KMS-11 (cell line): ENCODE data around the gene ATP4B.

ENCODE experiments used
- H2AFZ ChIP-seq: fragments of 200-600 bp; sonication (generic); 2 replicates; pipeline ENCODE4 v1.6.1; 2016; ENCODE audit warnings: antibody characterized with exemption, mixed run types, low read depth
- H3K27ac ChIP-seq: fragments of 200-600 bp; sonication (generic); 2 replicates; pipeline ENCODE4 v1.6.1; 2016; ENCODE audit warnings: mild to moderate bottlenecking, mixed run types
- H3K27me3 ChIP-seq: fragments of 200-600 bp; sonication (generic); 2 replicates; pipeline ENCODE4 v1.6.1; 2017; ENCODE audit warnings: mild to moderate bottlenecking, low read depth, mixed run types, moderate library complexity; ENCODE audit not compliant: insufficient read depth
- H3K36me3 ChIP-seq: fragments of 200-600 bp; sonication (generic); 2 replicates; pipeline ENCODE4 v1.6.1; 2017; ENCODE audit warnings: mild to moderate bottlenecking, mixed run types; ENCODE audit not compliant: insufficient read depth
- H3K4me1 ChIP-seq: fragments of 200-600 bp; sonication (generic); 2 replicates; pipeline ENCODE4 v1.6.1; 2016; ENCODE audit warnings: mild to moderate bottlenecking, low read depth, mixed run types; ENCODE audit not compliant: poor library complexity, severe bottlenecking
- H3K4me2 ChIP-seq: fragments of 200-600 bp; sonication (generic); 2 replicates; pipeline ENCODE4 v1.7.0; 2016; ENCODE audit warnings: mild to moderate bottlenecking, mixed run types
- H3K4me3 ChIP-seq: fragments of 200-600 bp; sonication (generic); IDR thresholded peaks from 2 replicates; pipeline ENCODE4 v1.6.1; 2017; ENCODE audit warnings: low read depth, low read length, mixed read lengths; ENCODE audit not compliant: insufficient read depth
- H3K79me2 ChIP-seq: fragments of 200-600 bp; sonication (generic); 2 replicates; pipeline ENCODE4 v1.6.1; 2016; ENCODE audit warnings: low read depth, mixed run types; ENCODE audit not compliant: insufficient read depth
- H3K9ac ChIP-seq: fragments of 200-600 bp; sonication (generic); 2 replicates; pipeline ENCODE4 v1.6.1; 2016; ENCODE audit warnings: mild to moderate bottlenecking, mixed run types
- H4K20me1 ChIP-seq: fragments of 200-600 bp; sonication (generic); 2 replicates; pipeline ENCODE4 v1.6.1; 2016; ENCODE audit warnings: mild to moderate bottlenecking, mixed run types; ENCODE audit not compliant: insufficient read depth
- TF ChIP-seq, protein P1 (sequence below): fragments of 200-600 bp; sonication (generic); conservative IDR thresholded peaks from 2 replicates; pipeline ENCODE4 v1.6.1; 2017; ENCODE audit warnings: low read depth, mild to moderate bottlenecking, antibody characterized with exemption, low read length, moderate library complexity, mixed read lengths

The ATP4B gene

DNA sequence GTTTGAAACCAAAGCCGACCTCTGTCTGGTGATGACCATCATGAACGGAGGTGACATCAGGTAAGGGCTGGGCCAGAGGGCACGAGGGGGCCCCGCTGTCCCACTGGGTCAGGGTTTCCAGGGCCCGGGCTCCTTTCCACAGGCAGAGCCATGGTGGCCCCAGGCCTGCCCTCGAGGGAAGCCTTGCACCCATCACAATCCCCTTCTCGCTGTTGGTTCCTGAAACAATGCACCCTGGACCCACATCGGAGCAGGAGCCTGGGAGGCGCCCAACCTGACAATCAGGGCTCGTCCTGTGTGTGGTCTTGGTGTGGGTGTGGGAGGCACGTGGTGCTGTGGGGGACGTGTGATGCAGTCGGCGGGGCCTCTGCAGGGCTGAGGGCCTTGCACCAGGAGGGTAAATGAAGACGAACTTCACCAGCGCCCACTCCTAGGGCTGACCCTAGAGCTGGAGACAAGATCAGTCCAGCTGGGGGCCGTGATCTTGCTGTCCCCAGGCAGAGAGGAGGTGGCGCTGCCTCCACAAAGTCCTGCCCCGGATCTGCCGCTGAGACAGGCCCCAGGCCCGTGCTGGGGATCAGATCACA, 11.8 kb upstream of the ATP4B start:
- H3K4me2 ChIP-seq: no peak overlapping the region
- no peak overlapping the region for H3K4me3 ChIP-seq
- no peaks in the 10 kb centered on the region for H3K4me1 ChIP-seq
- no peaks in the 10 kb centered on the region for H4K20me1 ChIP-seq
- H2AFZ ChIP-seq: no peak overlapping the region
- H3K27ac ChIP-seq: no peak overlapping the region
- no peak overlapping the region for H3K9ac ChIP-seq
- no peaks in the 10 kb centered on the region for H3K36me3 ChIP-seq
- no peaks in the 10 kb centered on the region for H3K79me2 ChIP-seq
- H3K27me3 ChIP-seq: no peaks in the 10 kb centered on the region
- TF ChIP-seq, protein P1, sequence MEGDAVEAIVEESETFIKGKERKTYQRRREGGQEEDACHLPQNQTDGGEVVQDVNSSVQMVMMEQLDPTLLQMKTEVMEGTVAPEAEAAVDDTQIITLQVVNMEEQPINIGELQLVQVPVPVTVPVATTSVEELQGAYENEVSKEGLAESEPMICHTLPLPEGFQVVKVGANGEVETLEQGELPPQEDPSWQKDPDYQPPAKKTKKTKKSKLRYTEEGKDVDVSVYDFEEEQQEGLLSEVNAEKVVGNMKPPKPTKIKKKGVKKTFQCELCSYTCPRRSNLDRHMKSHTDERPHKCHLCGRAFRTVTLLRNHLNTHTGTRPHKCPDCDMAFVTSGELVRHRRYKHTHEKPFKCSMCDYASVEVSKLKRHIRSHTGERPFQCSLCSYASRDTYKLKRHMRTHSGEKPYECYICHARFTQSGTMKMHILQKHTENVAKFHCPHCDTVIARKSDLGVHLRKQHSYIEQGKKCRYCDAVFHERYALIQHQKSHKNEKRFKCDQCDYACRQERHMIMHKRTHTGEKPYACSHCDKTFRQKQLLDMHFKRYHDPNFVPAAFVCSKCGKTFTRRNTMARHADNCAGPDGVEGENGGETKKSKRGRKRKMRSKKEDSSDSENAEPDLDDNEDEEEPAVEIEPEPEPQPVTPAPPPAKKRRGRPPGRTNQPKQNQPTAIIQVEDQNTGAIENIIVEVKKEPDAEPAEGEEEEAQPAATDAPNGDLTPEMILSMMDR: no peak

DNA sequence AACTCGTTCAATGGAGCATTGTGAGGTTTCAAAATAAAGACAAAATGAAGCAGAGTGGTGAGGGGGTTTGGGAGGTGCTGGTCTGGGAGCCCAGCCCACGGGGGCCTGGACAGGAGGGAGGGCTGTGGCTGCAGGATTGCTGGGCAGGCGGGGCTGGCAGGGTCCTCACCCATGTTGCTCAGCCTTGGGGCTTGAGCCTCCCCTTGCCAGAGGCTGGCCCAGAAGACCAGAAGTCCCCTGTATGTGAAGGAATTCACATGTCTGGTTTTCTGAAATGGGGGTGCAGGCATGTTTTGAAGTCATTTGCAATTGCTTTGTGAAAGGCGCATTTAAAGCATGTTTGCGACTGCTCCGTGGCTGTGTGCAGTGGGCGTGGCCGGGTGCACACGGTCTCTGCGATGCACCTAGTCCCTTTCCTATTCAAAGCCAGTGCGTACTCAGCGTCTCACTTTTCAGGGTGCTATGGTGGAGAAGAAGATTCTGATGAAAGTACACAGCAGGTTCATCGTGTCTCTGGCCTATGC, 11.3 kb upstream of the ATP4B start:
- H3K27me3 ChIP-seq: no peaks in the 10 kb centered on the region
- H3K4me2 ChIP-seq: no peak overlapping the region

DNA sequence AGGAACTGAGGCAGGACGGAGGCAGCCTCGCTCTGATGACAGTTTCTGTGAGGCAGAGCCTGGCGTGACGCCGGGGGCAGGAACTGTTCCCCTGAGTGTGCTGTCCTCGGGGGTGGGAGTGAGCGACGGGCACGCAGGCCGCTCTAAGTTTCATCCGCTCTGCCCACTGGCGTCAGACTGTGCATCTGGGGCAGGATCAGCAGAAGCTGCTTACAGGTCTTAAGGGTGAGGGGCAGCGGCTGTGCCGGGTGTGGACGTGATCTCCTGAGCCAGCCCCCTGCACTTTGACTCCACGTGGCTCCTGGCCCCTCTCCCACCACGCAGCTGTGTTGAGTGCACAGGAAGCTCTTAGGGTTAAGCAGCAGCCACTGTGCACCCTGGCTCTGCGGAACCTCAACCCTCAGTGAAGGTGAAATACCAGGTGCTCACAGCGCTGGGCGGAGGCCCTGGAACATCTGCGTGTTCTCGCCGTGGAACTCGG, 10.5 kb upstream of the ATP4B start:
- Histone ChIP-seq H3K9ac (no peak overlapping the region), H3K4me1 (no peaks in the 10 kb centered on the region), H3K79me2 (no peaks in the 10 kb centered on the region), H3K4me2 (no peak overlapping the region), H3K36me3 (no peaks in the 10 kb centered on the region), H3K4me3 (no peak overlapping the region), H2AFZ (no peak overlapping the region), H3K27me3 (no peaks in the 10 kb centered on the region), H3K27ac (no peak overlapping the region), H4K20me1 (no peaks in the 10 kb centered on the region)
- TF ChIP-seq, protein P1: no peak

More for the DNA sequence above, 11.3 kb upstream of the ATP4B start:
- Histone ChIP-seq H3K36me3 (no peaks in the 10 kb centered on the region), H3K9ac (no peak overlapping the region), H3K27ac (no peak overlapping the region), H3K79me2 (no peaks in the 10 kb centered on the region), H3K4me3 (no peak overlapping the region), H4K20me1 (no peaks in the 10 kb centered on the region), H2AFZ (no peak overlapping the region), H3K4me1 (no peaks in the 10 kb centered on the region)
- TF ChIP-seq, protein P1: no peak

DNA sequence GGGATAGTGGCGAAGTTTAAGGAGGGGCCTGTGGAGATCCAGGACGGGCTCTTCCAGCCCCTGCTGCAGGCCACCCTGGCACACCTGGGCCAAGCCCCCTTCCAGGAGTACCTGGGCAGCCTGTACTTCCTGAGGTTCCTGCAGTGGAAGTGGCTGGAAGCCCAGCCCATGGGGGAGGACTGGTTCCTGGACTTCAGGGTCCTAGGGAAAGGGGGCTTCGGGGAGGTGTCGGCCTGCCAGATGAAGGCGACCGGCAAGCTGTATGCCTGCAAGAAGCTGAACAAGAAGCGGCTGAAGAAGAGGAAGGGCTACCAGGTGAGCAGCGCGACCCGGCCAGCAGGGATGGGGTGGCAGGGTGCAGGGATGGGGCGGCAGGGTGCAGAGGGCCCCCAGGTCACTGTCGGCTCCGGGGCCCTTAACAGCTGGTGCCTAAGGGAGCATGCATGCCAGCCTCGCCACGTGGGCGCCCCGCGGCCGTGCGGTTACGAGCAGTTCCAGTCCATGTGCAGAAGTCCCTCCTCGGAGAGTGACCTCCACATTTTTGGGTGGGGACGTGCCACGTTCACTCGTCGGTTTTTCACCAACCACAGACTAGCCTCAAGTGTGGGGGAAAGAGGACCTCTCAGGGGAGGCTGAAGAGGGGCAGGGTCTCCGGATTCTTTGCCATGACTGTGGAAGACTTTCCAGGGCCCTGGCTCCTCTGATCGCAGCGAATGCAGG, 9.9 kb upstream of the ATP4B start:
- H2AFZ ChIP-seq: no peak overlapping the region
- no peaks in the 10 kb centered on the region for H4K20me1 ChIP-seq

More for the DNA sequence above, 9.9 kb upstream of the ATP4B start:
- no peaks in the 10 kb centered on the region for H3K36me3 ChIP-seq
- no peaks in the 10 kb centered on the region for H3K27me3 ChIP-seq
- no peak overlapping the region for H3K9ac ChIP-seq
- H3K27ac ChIP-seq: no peak overlapping the region
- H3K4me2 ChIP-seq: no peak overlapping the region
- H3K4me3 ChIP-seq: no peak overlapping the region
- no peaks in the 10 kb centered on the region for H3K4me1 ChIP-seq
- no peaks in the 10 kb centered on the region for H3K79me2 ChIP-seq
- TF ChIP-seq, protein P1: no peak
